ENCODE results near the gene TNFAIP2. TPM values are rescaled to one million over a fixed set of nuclear protein-coding genes. Genes with fewer than 3 reads are reported as not detected.
A peak's percentile ranks its signal among the peaks of the same experiment; 100 is the strongest.
"Not testable (repeated sequence)": the region's sequence is repeated elsewhere in the genome, so short reads cannot be mapped to it uniquely, and the experiment has no call there.

TNFAIP2 gene
- total RNA-seq, 1 donor from 2014 or later, result 13.3 TPM

DNA sequence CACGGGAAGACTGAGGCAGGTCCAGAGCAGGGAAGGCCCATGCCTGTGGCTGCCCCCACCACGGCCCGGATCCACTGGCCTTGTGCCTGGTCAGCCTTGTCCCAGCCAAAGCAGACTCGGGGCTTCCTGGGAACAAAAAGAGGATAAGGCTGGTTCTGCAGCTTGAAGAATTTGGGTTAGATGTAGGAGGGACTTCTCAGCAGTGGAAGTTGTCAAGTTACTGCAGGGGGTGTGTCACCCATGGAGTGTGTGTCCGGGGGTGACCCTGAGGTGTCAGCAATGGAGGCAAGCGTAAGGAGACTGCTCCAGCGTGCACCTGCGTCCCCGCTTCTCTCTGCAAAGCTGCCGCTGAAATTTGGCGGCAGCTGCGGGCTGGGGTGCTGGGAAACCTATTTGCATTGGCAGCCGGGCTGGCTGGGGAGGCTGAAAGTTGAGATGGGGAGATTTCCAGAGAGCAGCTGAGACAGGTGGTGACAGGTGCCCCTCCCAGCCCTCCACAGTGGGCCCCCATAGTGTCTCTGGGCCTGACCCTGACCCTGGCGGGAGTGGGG, 12.5 kb upstream of the TNFAIP2 start:
- H3K9me3 Mint-ChIP-seq (ENCODE audit: low read depth), result no peaks in the 10 kb centered on the region
- H3K4me1 Mint-ChIP-seq (ENCODE audit: low read depth), result peaks cover 19% of the 10 kb centered on the region
- DNase-seq (ENCODE audit: low spot score), result no peak
- H3K27ac Mint-ChIP-seq (ENCODE audit: unreplicated experiment), result peak overlapping the region; percentile 39
- H3K36me3 Mint-ChIP-seq (ENCODE audit: low read depth), result no peaks in the 10 kb centered on the region
- H3K27me3 Mint-ChIP-seq (ENCODE audit: low read depth), result no peaks in the 10 kb centered on the region
- TF ChIP-seq, protein P1, sequence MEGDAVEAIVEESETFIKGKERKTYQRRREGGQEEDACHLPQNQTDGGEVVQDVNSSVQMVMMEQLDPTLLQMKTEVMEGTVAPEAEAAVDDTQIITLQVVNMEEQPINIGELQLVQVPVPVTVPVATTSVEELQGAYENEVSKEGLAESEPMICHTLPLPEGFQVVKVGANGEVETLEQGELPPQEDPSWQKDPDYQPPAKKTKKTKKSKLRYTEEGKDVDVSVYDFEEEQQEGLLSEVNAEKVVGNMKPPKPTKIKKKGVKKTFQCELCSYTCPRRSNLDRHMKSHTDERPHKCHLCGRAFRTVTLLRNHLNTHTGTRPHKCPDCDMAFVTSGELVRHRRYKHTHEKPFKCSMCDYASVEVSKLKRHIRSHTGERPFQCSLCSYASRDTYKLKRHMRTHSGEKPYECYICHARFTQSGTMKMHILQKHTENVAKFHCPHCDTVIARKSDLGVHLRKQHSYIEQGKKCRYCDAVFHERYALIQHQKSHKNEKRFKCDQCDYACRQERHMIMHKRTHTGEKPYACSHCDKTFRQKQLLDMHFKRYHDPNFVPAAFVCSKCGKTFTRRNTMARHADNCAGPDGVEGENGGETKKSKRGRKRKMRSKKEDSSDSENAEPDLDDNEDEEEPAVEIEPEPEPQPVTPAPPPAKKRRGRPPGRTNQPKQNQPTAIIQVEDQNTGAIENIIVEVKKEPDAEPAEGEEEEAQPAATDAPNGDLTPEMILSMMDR (IDR thresholded peaks at IDR 0.05), result no peak
- H3K4me3 Mint-ChIP-seq (ENCODE audit: unreplicated experiment), result peak overlapping the region; percentile 35

DNA sequence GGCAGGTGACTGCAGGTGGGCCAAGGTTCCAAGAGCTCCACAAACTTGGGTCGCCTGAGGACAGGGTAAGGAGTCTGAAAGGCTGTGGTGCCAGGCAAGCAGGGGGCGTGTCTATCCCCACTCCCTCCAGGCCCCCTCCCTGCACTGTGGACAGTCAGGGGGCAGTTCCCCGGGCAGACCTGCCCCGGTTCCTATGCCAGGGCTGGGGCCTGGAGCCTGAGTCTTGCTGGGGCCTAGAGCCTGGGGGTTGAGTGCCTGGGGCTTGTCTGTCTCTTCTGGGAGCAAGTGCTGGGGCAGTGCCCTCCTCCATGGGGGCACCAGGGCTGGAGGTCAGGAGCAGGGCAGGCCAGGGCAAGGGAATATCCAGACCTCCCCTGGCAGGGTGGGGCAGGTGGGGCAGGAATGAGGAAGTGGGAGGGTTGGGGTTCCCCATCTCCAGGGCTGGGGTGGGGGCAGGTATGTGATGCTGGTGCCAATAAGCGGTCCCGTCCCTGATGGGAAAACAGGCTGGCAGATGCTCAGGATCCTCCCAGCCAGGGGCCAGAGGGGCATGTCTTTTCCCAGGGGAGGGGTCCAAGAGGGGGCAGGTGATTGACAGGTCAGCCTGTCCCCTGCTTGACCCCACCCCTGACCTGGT, 11.9 kb upstream of the TNFAIP2 start:
- H3K4me1 Mint-ChIP-seq (ENCODE audit: low read depth), result peaks cover 19% of the 10 kb centered on the region
- peak overlapping the region; percentile 39 for H3K27ac Mint-ChIP-seq (ENCODE audit: unreplicated experiment)
- TF ChIP-seq, protein P1 (IDR thresholded peaks at IDR 0.05), result no peak
- no peak overlapping the region for H3K4me3 Mint-ChIP-seq (ENCODE audit: unreplicated experiment)
- no peak for DNase-seq (ENCODE audit: low spot score)
- no peaks in the 10 kb centered on the region for H3K9me3 Mint-ChIP-seq (ENCODE audit: low read depth)
- H3K27me3 Mint-ChIP-seq (ENCODE audit: low read depth), result no peaks in the 10 kb centered on the region
- H3K36me3 Mint-ChIP-seq (ENCODE audit: low read depth), result no peaks in the 10 kb centered on the region

DNA sequence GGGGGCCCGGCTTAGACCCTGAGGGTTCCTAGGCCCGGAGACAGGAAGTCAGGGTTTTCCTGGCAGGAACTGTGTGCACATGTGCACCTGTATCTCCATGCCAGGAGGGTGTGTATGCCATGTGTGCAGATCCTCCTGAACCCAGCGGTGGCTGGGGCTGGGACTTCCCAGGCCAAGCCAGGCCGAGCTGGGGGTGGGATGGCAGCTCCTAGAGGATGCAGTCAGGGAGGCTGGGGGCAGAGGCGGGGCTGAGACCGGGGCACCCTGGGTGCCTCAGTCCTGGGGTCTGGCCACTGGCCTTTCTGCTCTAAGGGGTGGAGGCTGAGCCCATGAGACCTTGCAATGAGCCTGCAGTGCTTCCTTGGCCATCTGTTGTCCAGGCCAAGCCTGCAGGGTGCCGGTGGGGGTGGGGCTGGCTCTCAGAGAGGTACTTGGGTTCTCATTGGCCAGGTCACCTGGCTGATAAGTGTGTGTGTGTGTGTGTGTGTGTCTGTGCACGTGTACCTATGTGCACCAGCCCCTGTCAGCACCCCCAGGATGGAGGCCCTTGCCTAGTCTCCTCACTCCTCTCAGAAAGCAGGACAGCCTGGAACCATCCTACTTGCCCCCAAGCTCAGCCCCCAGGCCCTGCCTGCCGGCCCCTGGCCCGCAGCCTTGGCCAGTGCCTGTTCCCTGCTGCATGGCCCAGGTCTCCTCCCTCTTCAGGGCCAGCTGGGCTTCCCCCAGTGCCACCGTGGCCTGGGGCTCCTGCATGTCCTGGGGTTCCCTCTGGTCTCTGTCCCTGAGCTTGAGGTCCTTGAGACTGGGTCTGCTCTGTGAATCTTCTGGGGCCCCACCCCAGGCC, 10.6 kb upstream of the TNFAIP2 start:
- peaks cover 19% of the 10 kb centered on the region for H3K4me1 Mint-ChIP-seq (ENCODE audit: low read depth)
- H3K36me3 Mint-ChIP-seq (ENCODE audit: low read depth), result no peaks in the 10 kb centered on the region
- H3K9me3 Mint-ChIP-seq (ENCODE audit: low read depth), result no peaks in the 10 kb centered on the region
- TF ChIP-seq, protein P1 (IDR thresholded peaks at IDR 0.05), result no peak
- H3K27ac Mint-ChIP-seq (ENCODE audit: unreplicated experiment), result no peak overlapping the region
- no peak overlapping the region for H3K4me3 Mint-ChIP-seq (ENCODE audit: unreplicated experiment)
- DNase-seq (ENCODE audit: low spot score), result no peak
- H3K27me3 Mint-ChIP-seq (ENCODE audit: low read depth), result no peaks in the 10 kb centered on the region

DNA sequence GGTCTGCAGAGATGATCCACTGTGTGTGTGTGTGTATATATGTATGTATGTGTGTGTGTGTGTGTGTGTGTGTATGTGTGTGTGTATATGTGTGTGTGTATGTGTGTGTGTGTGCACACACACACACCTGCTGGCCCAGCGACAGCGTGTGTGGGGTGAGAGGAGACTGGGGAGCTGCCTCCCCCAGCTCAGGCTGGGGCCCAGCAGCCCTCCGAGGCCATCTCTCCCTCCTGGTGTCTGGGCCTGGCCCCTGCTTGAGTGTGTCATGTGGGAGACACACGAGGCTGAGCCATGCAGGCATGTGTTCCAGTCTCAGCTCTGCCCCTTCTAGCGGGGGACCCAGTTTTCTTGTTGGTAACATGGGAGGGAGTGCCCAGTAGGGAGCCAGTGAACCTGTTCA, 10.0 kb upstream of the TNFAIP2 start:
- Mint-ChIP-seq H3K9me3 (ENCODE audit: low read depth) (no peaks in the 10 kb centered on the region), H3K27ac (ENCODE audit: unreplicated experiment) (no peak overlapping the region), H3K27me3 (ENCODE audit: low read depth) (no peaks in the 10 kb centered on the region), H3K4me1 (ENCODE audit: low read depth) (peaks cover 22% of the 10 kb centered on the region), H3K4me3 (ENCODE audit: unreplicated experiment) (no peak overlapping the region), H3K36me3 (ENCODE audit: low read depth) (no peaks in the 10 kb centered on the region)
- no peak for DNase-seq (ENCODE audit: low spot score)
- TF ChIP-seq, protein P1 (IDR thresholded peaks at IDR 0.05), result no peak

- Mint-ChIP-seq H3K9me3 (ENCODE audit: low read depth) (no peaks in the 10 kb centered on the region), H3K27me3 (ENCODE audit: low read depth) (no peaks in the 10 kb centered on the region), H3K27ac (ENCODE audit: unreplicated experiment) (no peak overlapping the region), H3K4me3 (ENCODE audit: unreplicated experiment) (no peak overlapping the region), H3K4me1 (ENCODE audit: low read depth) (peaks cover 21% of the 10 kb centered on the region), H3K36me3 (ENCODE audit: low read depth) (no peaks in the 10 kb centered on the region)
- DNase-seq (ENCODE audit: low spot score), result no peak
- TF ChIP-seq, protein P1 (IDR thresholded peaks at IDR 0.05), result no peak
Observed at GRCh38 chr14:103113774-103114173, 9.5 kb upstream of the TNFAIP2 start.

- H3K4me1 Mint-ChIP-seq (ENCODE audit: low read depth), result peaks cover 12% of the 10 kb centered on the region
- not testable (repeated sequence) for H3K4me3 Mint-ChIP-seq (ENCODE audit: unreplicated experiment); H3K36me3 Mint-ChIP-seq (ENCODE audit: low read depth); H3K27ac Mint-ChIP-seq (ENCODE audit: unreplicated experiment); DNase-seq (ENCODE audit: low spot score); H3K9me3 Mint-ChIP-seq (ENCODE audit: low read depth); H3K27me3 Mint-ChIP-seq (ENCODE audit: low read depth)
Observed at GRCh38 chr14:103115086-103115679, 8.1 kb upstream of the TNFAIP2 start.

Measured in chondrocyte (in vitro differentiated cells).